Transverse colon (tissue), 4 donors: ENCODE results near the gene ZBTB32. TPM values are rescaled to one million over a fixed set of nuclear protein-coding genes. Genes with fewer than 3 reads are reported as not detected.

ENCODE experiments used
- DNase-seq: peaks from one replicate; pipeline ENCODE4 v3.0.0-alpha.2; 2019
- H3K27ac ChIP-seq, 4 donors: fragments of 200-600 bp; sonication (generic); 2 replicates each; pipeline ENCODE4 v1.5.1; 2016 to 2018; ENCODE audit warnings: inconsistent platforms in 4 of 4
- H3K27me3 ChIP-seq: fragments of 200-600 bp; sonication (generic); 2 replicates; pipeline ENCODE4 v1.5.1; 2017; ENCODE audit warnings: inconsistent platforms
- H3K36me3 ChIP-seq, 4 donors: fragments of 200-600 bp; sonication (generic); 2 replicates each; pipeline ENCODE4 v1.5.1; 2017 to 2019; ENCODE audit warnings: inconsistent platforms in 4 of 4
- H3K4me1 ChIP-seq, 4 donors: fragments of 200-600 bp; sonication (generic); 2 replicates each; pipeline ENCODE4 v1.5.1; 2017 to 2020; ENCODE audit warnings: inconsistent platforms in 4 of 4
- H3K4me3 ChIP-seq, 4 donors: fragments of 200-600 bp; sonication (generic); 1 replicate in 1 of 4; 2 replicates in 3 of 4; pipeline versions ENCODE4 v1.5.1 to v1.6.1; 2017 to 2019; ENCODE audit warnings: inconsistent platforms in 4 of 4
- H3K9me3 ChIP-seq, 2 donors: fragments of 200-600 bp; sonication (generic); 2 replicates each; pipeline ENCODE4 v1.5.1; 2017 to 2019; ENCODE audit warnings: inconsistent platforms in 2 of 2
- CTCF ChIP-seq, 5 experiments: fragments of 200-600 bp in 3 of 5; fragments of 450-650 bp in 2 of 5; sonication (generic) in 3 of 5; IDR thresholded peaks; 1 replicate in 2 of 5; 2 replicates in 3 of 5; pipeline ENCODE4 v1.5.1; 2016 to 2017; ENCODE audit warnings: antibody characterized with exemption in 5 of 5, inconsistent platforms in 3 of 5, mild to moderate bottlenecking in 2 of 5, moderate library complexity in 1 of 5
- EP300 ChIP-seq: sonication (generic); formaldehyde crosslinking; IDR thresholded peaks from one replicate; pipeline ENCODE4 v1.6.1; 2017; ENCODE audit warnings: antibody characterized with exemption, low read depth
- POLR2A ChIP-seq: fragments of 450-650 bp; IDR thresholded peaks from one replicate; pipeline ENCODE4 v1.6.1; 2016; ENCODE audit warnings: antibody characterized with exemption, mild to moderate bottlenecking, moderate library complexity
- POLR2AphosphoS5 ChIP-seq, 3 donors: sonication (generic); formaldehyde crosslinking; IDR thresholded peaks; one replicate each; pipeline ENCODE4 v1.6.1; 2016; ENCODE audit warnings: antibody characterized with exemption in 3 of 3
- WGBS, 2 donors: methylation state at CpG; one replicate each; pipeline ENCODE4 v1.1.5; 2018; ENCODE audit warnings: low coverage in 1 of 2; 5-methylcytosine and 5-hydroxymethylcytosine counted together
- in situ Hi-C, 4 donors: fragments of 200-750 bp; cut with MboI; loops; one replicate each; pipeline versions ENCODE4 v1.15.0 to v1.15.1; 2017; ENCODE audit warnings: low sequenced_read_pairs in 3 of 4, low pct_ligation_motif_present in 1 of 4, low pct_unique_long_range_greater_than_20kb in 1 of 4
- intact Hi-C: fragments of 100-400 bp; cut with DNase I; formaldehyde crosslinking; loops from one replicate; pipeline ENCODE4 v1.15.1; 2023; ENCODE audit warnings: low total_unique reads
- total RNA-seq, 4 donors: library from RNA; depleted of rRNA; stranded (reverse); fragments of >200 nt; gene quantifications; one replicate each; pipeline ENCODE4 v1.1.0, GENCODE V29; 2016

ZBTB32 gene
- total RNA-seq, 4 donors from 2014 or later = not detected

DNA sequence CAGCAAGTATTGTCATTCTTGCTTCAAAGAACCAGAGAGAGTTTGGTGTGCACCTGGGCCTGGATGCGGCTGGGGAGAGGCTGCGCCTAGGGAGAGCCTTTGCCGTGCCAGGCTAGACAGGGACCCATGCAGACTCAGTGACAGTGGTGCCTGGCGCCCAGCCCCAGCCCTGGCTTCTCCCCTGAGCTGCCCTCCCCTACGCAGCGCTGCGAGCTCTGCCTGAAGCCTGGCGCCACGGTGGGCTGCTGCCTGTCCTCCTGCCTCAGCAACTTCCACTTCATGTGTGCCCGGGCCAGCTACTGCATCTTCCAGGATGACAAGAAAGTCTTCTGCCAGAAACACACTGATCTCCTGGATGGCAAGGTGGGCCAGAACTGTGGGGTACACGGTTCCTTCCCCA is 25.4 kb downstream of the ZBTB32 start:
- WGBS, 2 donors = 43 to 91% methylated on average over 1 to 11 of the region's 11 CpGs
- intact Hi-C loops (no loop called here), in situ Hi-C loops (no loop called here)
- H3K9me3 ChIP-seq = no peaks in the 10 kb centered on the region
- no peaks in the 10 kb centered on the region for H3K27me3 ChIP-seq
- H3K36me3 ChIP-seq = peaks cover 0 to 73% (median 35%) of the 10 kb centered on the region in 4 donors
- TF ChIP-seq CTCF (IDR thresholded peaks at IDR 0.05) (no peak), POLR2A (no peak), POLR2AphosphoS5 (IDR thresholded peaks at IDR 0.05) (no peak), EP300 (no peak)
- H3K4me3 ChIP-seq = no peak overlapping the region
- no peak overlapping the region for H3K27ac ChIP-seq
- no peak for DNase-seq
- H3K4me1 ChIP-seq = no peaks in the 10 kb centered on the region

- H3K9me3 ChIP-seq = no peaks in the 10 kb centered on the region
- intact Hi-C loops (no loop called here), in situ Hi-C loops (no loop called here)
- no peaks in the 10 kb centered on the region for H3K27me3 ChIP-seq
- no peaks in the 10 kb centered on the region for H3K4me1 ChIP-seq
- H3K36me3 ChIP-seq = peaks cover 0 to 68% (median 33%) of the 10 kb centered on the region in 4 donors
- whole genome bisulfite sequencing, 2 donors = 90 to 98% methylated on average over 5 to 18 of the region's 18 CpGs
- H3K27ac ChIP-seq = no peak overlapping the region
- DNase-seq = no peak
- H3K4me3 ChIP-seq = no peak overlapping the region
- TF ChIP-seq POLR2AphosphoS5 (IDR thresholded peaks at IDR 0.05) (no peak), POLR2A (no peak), EP300 (no peak), CTCF (IDR thresholded peaks at IDR 0.05) (no peak)
These were observed 26.0 kb downstream of the ZBTB32 start for GRCh38 chr19:35730326-35730725.

DNA sequence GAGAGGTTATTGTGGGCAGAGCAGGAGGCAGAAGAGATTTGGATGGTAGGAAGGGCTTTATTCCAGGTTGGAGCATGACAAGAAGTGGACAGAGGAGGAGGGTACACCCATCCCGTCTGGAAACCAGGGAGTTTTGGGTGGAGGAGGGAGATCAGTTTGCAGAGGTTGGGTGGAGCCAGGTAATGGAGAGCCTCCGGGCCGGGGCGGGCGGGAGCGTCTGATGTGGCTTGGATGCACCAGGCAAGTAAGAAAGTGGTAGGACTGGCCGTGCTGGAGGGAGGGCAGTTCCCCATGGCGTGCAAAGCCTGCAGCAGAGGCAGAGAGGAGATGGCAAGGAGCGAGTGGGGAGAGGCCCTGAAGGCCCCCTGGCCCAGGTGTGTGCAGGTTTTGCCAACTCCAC is 27.0 kb downstream of the ZBTB32 start:
- H3K9me3 ChIP-seq = no peaks in the 10 kb centered on the region
- intact Hi-C loops (no loop called here), in situ Hi-C loops (no loop called here)
- TF ChIP-seq EP300 (no peak), POLR2A (no peak), CTCF (IDR thresholded peaks at IDR 0.05) (no peak), POLR2AphosphoS5 (IDR thresholded peaks at IDR 0.05) (no peak)
- no peaks in the 10 kb centered on the region for H3K4me1 ChIP-seq
- H3K36me3 ChIP-seq = peaks cover 0 to 57% (median 27%) of the 10 kb centered on the region in 4 donors
- 36 to 83% methylated on average over 2 to 9 of the region's 9 CpGs for WGBS, 2 donors
- no peak for DNase-seq
- no peak overlapping the region for H3K27ac ChIP-seq
- no peak overlapping the region for H3K4me3 ChIP-seq
- H3K27me3 ChIP-seq = no peaks in the 10 kb centered on the region

- peaks cover 0 to 56% (median 26%) of the 10 kb centered on the region in 4 donors for H3K36me3 ChIP-seq
- 85 to 88% methylated on average over 7 to 21 of the region's 21 CpGs for WGBS, 2 donors
These were observed 27.5 kb downstream of the ZBTB32 start for GRCh38 chr19:35731779-35732405.

More at GRCh38 chr19:35731779-35732405, 27.5 kb downstream of the ZBTB32 start:
- no peak overlapping the region for H3K27ac ChIP-seq
- H3K4me3 ChIP-seq = no peak overlapping the region
- no peaks in the 10 kb centered on the region for H3K27me3 ChIP-seq
- intact Hi-C loops (no loop called here), in situ Hi-C loops (no loop called here)
- no peak for TF ChIP-seq POLR2AphosphoS5 (IDR thresholded peaks at IDR 0.05)
- no peak for TF ChIP-seq POLR2A
- no peak for TF ChIP-seq EP300
- no peak for TF ChIP-seq CTCF (IDR thresholded peaks at IDR 0.05)
- H3K9me3 ChIP-seq = no peaks in the 10 kb centered on the region
- no peak for DNase-seq
- H3K4me1 ChIP-seq = no peaks in the 10 kb centered on the region
